ENCODE measurements around the gene CACNA1C. TPM values are rescaled to one million over a fixed set of nuclear protein-coding genes. Genes with fewer than 3 reads are reported as not detected.

The CACNA1C gene
- total and polyA plus RNA-seq, 2 donors (not counting 1 experiment from before 2014, with no cell fraction given): 0.01 to 0.02 TPM

- no peaks in the 10 kb centered on the region for H4K20me1 ChIP-seq (ENCODE audit: control insufficient read depth, insufficient read depth, low read length, poor library complexity, severe bottlenecking)
- TF ChIP-seq CTCF (IDR thresholded peaks at IDR 0.05) (no peak), EZH2 (IDR thresholded peaks at IDR 0.05; ENCODE audit: borderline replicate concordance, insufficient read depth, low read depth, low read length, poor library complexity, severe bottlenecking) (no peak)
- CTCF ChIA-PET: no interaction called here
- H3K27me3 ChIP-seq (replicated peaks in 1 of 4; ENCODE audit: control extremely low read depth in 1 of 4, control insufficient read depth in 3 of 4, insufficient read depth in 4 of 4, low read length in 3 of 4): peaks cover 0 to 4% (median 0%) of the 10 kb centered on the region in 4 experiments
- H3K4me2 ChIP-seq (replicated peaks; ENCODE audit: low read depth, low read length, poor library complexity, severe bottlenecking): no peak overlapping the region
- H3K4me1 Mint-ChIP-seq: peaks cover 2% of the 10 kb centered on the region
- POLR2A ChIA-PET: no interaction called here
- H3K79me2 ChIP-seq (ENCODE audit: control insufficient read depth, insufficient read depth, low read length): no peaks in the 10 kb centered on the region
- no peak overlapping the region for H2AFZ ChIP-seq (ENCODE audit: insufficient read depth, low read depth, low read length, poor library complexity, severe bottlenecking)
- no peak overlapping the region for H3K4me3 Mint-ChIP-seq
- H3K4me1 ChIP-seq (ENCODE audit: control insufficient read depth in 2 of 2, insufficient read depth in 2 of 2, low read length in 2 of 2): no peaks in the 10 kb centered on the region
- H3K9ac ChIP-seq (ENCODE audit: low read length): no peak overlapping the region
- no peak overlapping the region for H3K27ac Mint-ChIP-seq
- WGBS (ENCODE audit: insufficient coverage): 91% methylated on average over 8 of the region's 10 CpGs
- no peaks in the 10 kb centered on the region for H3K36me3 ChIP-seq (replicated peaks in 1 of 2; ENCODE audit: control extremely low read depth in 1 of 2, control insufficient read depth in 1 of 2, extremely low read depth in 1 of 2, insufficient read depth in 2 of 2, low read length in 1 of 2)
- H3K27ac ChIP-seq (ENCODE audit: low read length in 2 of 2): no peak overlapping the region
- no peaks in the 10 kb centered on the region for H3K9me3 ChIP-seq (ENCODE audit: control extremely low read depth in 1 of 3, control insufficient read depth in 2 of 3, insufficient read depth in 1 of 3, low read length in 2 of 3)
- DNase-seq: no peak
- intact Hi-C loops (cut with micrococcal nuclease): no loop called here
- no peak for ATAC-seq (ENCODE audit: low read depth)
- H3K9me3 Mint-ChIP-seq (ENCODE audit: insufficient read depth): no peaks in the 10 kb centered on the region
- no peak overlapping the region for H3K4me3 ChIP-seq (ENCODE audit: control extremely low read depth in 1 of 5, extremely low read depth in 1 of 5, insufficient read depth in 1 of 5, low read depth in 2 of 5, low read length in 4 of 5)
- peaks cover 9% of the 10 kb centered on the region for H3K27me3 Mint-ChIP-seq
Measured at GRCh38 chr12:2561367-2561766, 508.6 kb downstream of the CACNA1C start.

GRCh38 chr12:2562400-2562799 is 509.6 kb downstream of the CACNA1C start:
- 100% methylated on average over 2 of the region's 3 CpGs for WGBS (ENCODE audit: insufficient coverage)
- Histone ChIP-seq H3K27me3 (replicated peaks in 1 of 4; ENCODE audit: control extremely low read depth in 1 of 4, control insufficient read depth in 3 of 4, insufficient read depth in 4 of 4, low read length in 3 of 4) (peaks cover 0 to 4% (median 0%) of the 10 kb centered on the region in 4 experiments), H3K4me1 (ENCODE audit: control insufficient read depth in 2 of 2, insufficient read depth in 2 of 2, low read length in 2 of 2) (no peaks in the 10 kb centered on the region), H3K9ac (ENCODE audit: low read length) (no peak overlapping the region), H3K27ac (ENCODE audit: low read length in 2 of 2) (no peak overlapping the region), H3K9me3 (ENCODE audit: control extremely low read depth in 1 of 3, control insufficient read depth in 2 of 3, insufficient read depth in 1 of 3, low read length in 2 of 3) (no peaks in the 10 kb centered on the region), H3K36me3 (replicated peaks in 1 of 2; ENCODE audit: control extremely low read depth in 1 of 2, control insufficient read depth in 1 of 2, extremely low read depth in 1 of 2, insufficient read depth in 2 of 2, low read length in 1 of 2) (no peaks in the 10 kb centered on the region), H4K20me1 (ENCODE audit: control insufficient read depth, insufficient read depth, low read length, poor library complexity, severe bottlenecking) (no peaks in the 10 kb centered on the region), H3K4me3 (ENCODE audit: control extremely low read depth in 1 of 5, extremely low read depth in 1 of 5, insufficient read depth in 1 of 5, low read depth in 2 of 5, low read length in 4 of 5) (no peak overlapping the region), H3K79me2 (ENCODE audit: control insufficient read depth, insufficient read depth, low read length) (no peaks in the 10 kb centered on the region), H2AFZ (ENCODE audit: insufficient read depth, low read depth, low read length, poor library complexity, severe bottlenecking) (no peak overlapping the region), H3K4me2 (replicated peaks; ENCODE audit: low read depth, low read length, poor library complexity, severe bottlenecking) (no peak overlapping the region)
- no peaks in the 10 kb centered on the region for H3K9me3 Mint-ChIP-seq (ENCODE audit: insufficient read depth)
- TF ChIP-seq EZH2 (IDR thresholded peaks at IDR 0.05; ENCODE audit: borderline replicate concordance, insufficient read depth, low read depth, low read length, poor library complexity, severe bottlenecking) (no peak), CTCF (IDR thresholded peaks at IDR 0.05) (no peak)
- H3K4me1 Mint-ChIP-seq: peaks cover 2% of the 10 kb centered on the region
- intact Hi-C loops (cut with micrococcal nuclease): no loop called here
- no peak for DNase-seq
- ChIA-PET CTCF (no interaction called here), POLR2A (no interaction called here)
- no peak for ATAC-seq (ENCODE audit: low read depth)
- H3K27ac Mint-ChIP-seq: no peak overlapping the region
- H3K4me3 Mint-ChIP-seq: no peak overlapping the region
- H3K27me3 Mint-ChIP-seq: peaks cover 9% of the 10 kb centered on the region

Data from B cell (primary cell).